Measurements from ENCODE around the gene SCGB1A1. TPM values are rescaled to one million over a fixed set of nuclear protein-coding genes. Genes with fewer than 3 reads are reported as not detected.

The SCGB1A1 gene
- total RNA-seq, 1 donor from 2014 or later, result 3.1 TPM

GRCh38 chr11:62472063-62472884 lies 53.4 kb downstream of the SCGB1A1 start:
- Mint-ChIP-seq H3K9me3 (ENCODE audit: low read depth) (no peaks in the 10 kb centered on the region), H3K4me3 (ENCODE audit: low read depth) (no peak overlapping the region), H3K27ac (peak overlapping the region; percentile 40), H3K4me1 (ENCODE audit: low read depth) (peaks cover 7% of the 10 kb centered on the region), H3K27me3 (no peaks in the 10 kb centered on the region), H3K36me3 (ENCODE audit: insufficient read depth) (no peaks in the 10 kb centered on the region)
- no peak for TF ChIP-seq CTCF (IDR thresholded peaks at IDR 0.05; ENCODE audit: unreplicated experiment)
- no peak for DNase-seq (ENCODE audit: low spot score, unreplicated experiment)

Other genes starting within 250 kb of the SCGB1A1 start
- gene SCGB1D1, start 228.8 kb upstream of the SCGB1A1 start, total RNA-seq, result not detected in 2 replicates
- gene SCGB2A1, start 210.4 kb upstream of the SCGB1A1 start, total RNA-seq, result not detected in 2 replicates
- gene SCGB1D2, start 176.8 kb upstream of the SCGB1A1 start, total RNA-seq, result not detected in 2 replicates
- gene SCGB2A2, start 148.9 kb upstream of the SCGB1A1 start, total RNA-seq, result not detected in 2 replicates
- gene SCGB1D4, start 120.0 kb upstream of the SCGB1A1 start, total RNA-seq, result not detected in 2 replicates
- gene ASRGL1, start 81.6 kb upstream of the SCGB1A1 start, total RNA-seq, result 41.6 and 45.2 TPM in 2 replicates
- 27.2 and 39.8 TPM in 2 replicates for gene AHNAK, start 127.8 kb downstream of the SCGB1A1 start, total RNA-seq
- gene EEF1G, start 154.9 kb downstream of the SCGB1A1 start, total RNA-seq, result 1,931 and 1,938 TPM in 2 replicates
- gene TUT1, start 172.5 kb downstream of the SCGB1A1 start, total RNA-seq, result 23.1 and 26.0 TPM in 2 replicates
- 134 and 140 TPM in 2 replicates for gene MTA2, start 182.8 kb downstream of the SCGB1A1 start, total RNA-seq
- 42.7 and 47.0 TPM in 2 replicates for gene EML3, start 193.7 kb downstream of the SCGB1A1 start, total RNA-seq
- gene ROM1, start 194.2 kb downstream of the SCGB1A1 start, total RNA-seq, result 0.62 and 0.86 TPM in 2 replicates
- 43.4 and 48.9 TPM in 2 replicates for gene B3GAT3, start 203.0 kb downstream of the SCGB1A1 start, total RNA-seq
- 354 and 361 TPM in 2 replicates for gene GANAB, start 227.6 kb downstream of the SCGB1A1 start, total RNA-seq
- 23.6 and 24.7 TPM in 2 replicates for gene INTS5, start 234.3 kb downstream of the SCGB1A1 start, total RNA-seq
- 71.7 and 73.5 TPM in 2 replicates for gene C11orf98, start 246.2 kb downstream of the SCGB1A1 start, total RNA-seq
- gene CSKMT, start 246.3 kb downstream of the SCGB1A1 start, total RNA-seq, result 12.2 and 18.0 TPM in 2 replicates